ENCODE data around the gene KIF26B. TPM values are rescaled to one million over a fixed set of nuclear protein-coding genes. Genes with fewer than 3 reads are reported as not detected.

Gene KIF26B
- total and polyA plus RNA-seq, 2 experiments from 2014 or later: 0.03 to 0.76 TPM

GRCh38 chr1:245754463-245754961 is 599.7 kb downstream of the KIF26B start:
- Histone ChIP-seq H3K9me2 (ENCODE audit: insufficient read depth) (no peaks in the 10 kb centered on the region; the same call in 1 of the 2 replicates), H3K27me3 (ENCODE audit: insufficient read depth) (no peaks in the 10 kb centered on the region), H3K4me1 (ENCODE audit: insufficient read depth) (peaks cover 10% of the 10 kb centered on the region; the same call in 1 of the 2 replicates), H3K79me2 (replicated peaks; ENCODE audit: insufficient read depth) (no peaks in the 10 kb centered on the region), H4K20me1 (replicated peaks; ENCODE audit: insufficient read depth) (no peaks in the 10 kb centered on the region), H3K4me2 (no peak overlapping the region), H3K36me3 (ENCODE audit: insufficient read depth) (no peaks in the 10 kb centered on the region), H2AFZ (no peak overlapping the region), H3F3A (replicated peaks; ENCODE audit: low read depth) (no peaks in the 10 kb centered on the region), H3K27ac (ENCODE audit: low read depth) (no peak overlapping the region), H3K4me3 (no peak overlapping the region)
- peaks cover 3% of the 10 kb centered on the region; the same call in 1 of the 3 replicates for H3K36me3 Mint-ChIP-seq (ENCODE audit: low read depth)
- H3K27me3 Mint-ChIP-seq (ENCODE audit: insufficient read depth, low read depth, poor library complexity): no peaks in the 10 kb centered on the region
- no peaks in the 10 kb centered on the region for H3K9me3 Mint-ChIP-seq
- H3K4me3 Mint-ChIP-seq: no peak overlapping the region
- DNase-seq (ENCODE audit: low spot score) (peak; percentile 44), ATAC-seq (peak; percentile 59; the same call in 2 of the 3 replicates)
- TF ChIP-seq CTCF (conservative IDR thresholded peaks at IDR 0.05; ENCODE audit: low read depth in 2 of 2) (0 out of 4 replicates have a peak, but pooled peaks of 1 of the 2 experiments have one; percentile 21), ZNF114 (CRISPR knock-in tag; IDR thresholded peaks at IDR 0.05) (no peak), NANOG (IDR thresholded peaks at IDR 0.05; ENCODE audit: borderline replicate concordance) (no peak), EZH2 (IDR thresholded peaks at IDR 0.05; ENCODE audit: low read depth, unreplicated experiment) (no peak), ETS1 (IDR thresholded peaks at IDR 0.05) (no peak)
- peaks cover 25% of the 10 kb centered on the region for H3K4me1 Mint-ChIP-seq
- no peak overlapping the region for H3K27ac Mint-ChIP-seq

Small RNA genes lying within 50 kb of the gene (small RNA-seq; reads per million reads assigned to genes)
- gene DNAJC19P8 (ENCODE audit: low replicate concordance) (not detected), gene RNU1-132P (ENCODE audit: low replicate concordance) (not detected)
